Camera-type eye (tissue), 1 donor: ENCODE measurements around the gene UBL5. TPM values are rescaled to one million over a fixed set of nuclear protein-coding genes. Genes with fewer than 3 reads are reported as not detected.

Source experiments
- total RNA-seq: library from RNA; depleted of rRNA; stranded (reverse); fragments of >200 nt; gene quantifications from one replicate; pipeline ENCODE4 v1.2.3, GENCODE V29; 2014

The UBL5 gene
- 209 TPM for total RNA-seq

GRCh38 chr19:9827289-9828238, at the start of gene UBL5:
UBL5 (plus strand) TSS chr19:9827918; CDS start chr19:9828338, 420 bp downstream.

DNA sequence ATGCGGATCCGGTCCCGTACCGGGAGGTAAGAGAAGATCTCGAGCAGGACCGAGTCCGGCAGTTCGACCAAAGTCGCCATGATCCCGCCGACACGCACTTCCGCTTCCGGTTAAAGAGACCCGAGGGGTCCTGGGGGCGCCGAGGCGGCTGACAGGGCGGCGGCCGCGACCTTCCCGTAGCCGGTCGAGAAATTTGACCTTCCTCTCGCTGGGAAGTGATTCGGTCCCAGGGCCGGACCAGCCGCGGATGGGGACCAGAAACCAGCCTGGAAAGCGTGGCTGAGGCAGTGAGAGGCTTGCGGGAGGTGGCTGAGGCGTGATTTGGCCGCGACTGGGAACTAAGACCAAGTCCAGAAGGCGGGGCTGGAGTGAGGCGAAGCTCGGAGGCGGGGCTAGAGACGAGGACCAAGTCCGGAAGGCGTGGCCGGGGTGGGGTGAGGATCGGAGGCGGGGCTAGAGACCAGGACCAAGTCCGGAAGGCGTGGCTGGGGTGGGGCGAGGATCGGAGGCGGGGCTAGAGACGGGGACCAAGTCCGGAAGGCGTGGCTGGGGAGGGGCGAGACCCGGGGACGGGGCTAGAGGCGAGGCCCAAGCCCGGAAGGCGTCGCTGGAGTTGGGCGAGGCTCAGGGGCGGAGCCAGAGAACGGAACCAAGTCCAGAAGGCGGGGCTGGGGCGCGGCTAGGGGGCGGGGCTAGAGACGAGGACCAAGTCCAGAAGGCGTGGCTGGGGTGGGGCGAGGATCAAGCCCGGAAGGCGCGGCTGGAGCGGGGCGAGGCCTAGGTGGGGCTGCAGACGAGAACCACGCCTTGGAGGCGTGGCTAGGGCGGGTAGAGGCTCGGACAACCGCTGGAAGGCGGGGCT, 8.8 kb upstream of the UBL5 start, which contains the start of gene FBXL12:
TSS of gene FBXL12 (minus strand) at position 346 of the 862 bp plus-strand sequence. CDS start at position 80, 266 bp downstream.

DNA sequence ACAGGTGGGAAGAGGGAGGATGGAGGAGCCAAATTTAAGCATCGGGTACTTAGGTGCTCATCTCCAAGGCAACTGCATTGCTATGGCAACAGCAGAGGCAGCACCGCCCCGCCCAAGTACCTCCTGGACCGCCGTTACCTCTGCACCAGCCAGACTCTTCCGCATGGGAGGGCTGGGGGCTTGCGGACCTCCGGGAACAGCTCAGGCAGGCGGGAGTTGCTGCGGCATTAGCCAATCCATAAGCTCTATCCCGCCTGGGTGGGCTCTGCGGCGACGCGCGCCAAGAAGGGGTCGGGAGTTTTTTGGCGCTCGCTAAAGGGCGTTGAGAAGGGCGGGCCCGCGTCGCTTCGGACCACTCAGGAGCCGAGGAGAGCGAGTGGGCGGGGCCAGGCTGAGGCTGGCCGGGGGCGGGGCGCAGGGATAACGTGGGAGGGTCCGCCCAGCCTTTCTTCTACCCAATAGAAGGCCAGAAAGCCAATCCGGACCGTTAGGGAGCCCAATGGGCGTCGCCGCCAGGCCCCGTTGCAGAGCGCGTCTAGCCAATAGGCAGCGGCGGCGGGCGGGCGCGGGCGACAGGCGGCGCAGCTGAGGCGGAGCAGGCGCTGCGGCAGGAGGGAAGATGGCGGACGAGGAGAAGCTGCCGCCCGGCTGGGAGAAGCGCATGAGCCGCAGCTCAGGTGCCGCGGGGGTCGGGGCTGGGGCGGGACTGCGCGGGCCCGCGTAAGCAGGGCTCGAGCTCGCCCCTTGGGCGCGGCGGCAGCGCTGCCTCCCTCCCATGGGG, 7.2 kb downstream of the UBL5 start, which contains the start of gene PIN1:
TSS of gene PIN1 (plus strand) at position 593 of the 781 bp plus-strand sequence. CDS start at position 620, 27 bp downstream.

Other genes starting within 250 kb of the UBL5 start
- gene ZNF121, start 243.4 kb upstream of the UBL5 start, total RNA-seq = 65.1 TPM
- gene ZNF561, start 206.7 kb upstream of the UBL5 start, total RNA-seq = 48.9 TPM
- gene ZNF562, start 152.8 kb upstream of the UBL5 start, total RNA-seq = 62.2 TPM
- gene ZNF846, start 59.2 kb upstream of the UBL5 start, total RNA-seq = 38.5 TPM
- gene FBXL12, start 8.8 kb upstream of the UBL5 start, total RNA-seq = 15.7 TPM
- gene PIN1, start 7.4 kb downstream of the UBL5 start, total RNA-seq = 77.9 TPM
- gene OLFM2, start 108.6 kb downstream of the UBL5 start, total RNA-seq = 88.7 TPM
- 31.9 TPM for gene COL5A3, start 182.6 kb downstream of the UBL5 start, total RNA-seq
- gene RDH8, start 185.6 kb downstream of the UBL5 start, total RNA-seq = not detected